Fibroblast of mammary gland (primary cell): ENCODE results near the gene JAKMIP1.
"Not testable (repeated sequence)": the region's sequence is repeated elsewhere in the genome, so short reads cannot be mapped to it uniquely, and the experiment has no call there.

Experiments used
- DNase-seq: peaks from one replicate; pipeline ENCODE4 v3.0.0-alpha.2; 2010; ENCODE audit warnings: low read depth
- H3K4me3 ChIP-seq: 2 replicates; pipeline ENCODE4 v1.5.1; 2011; ENCODE audit warnings: low read depth, mild to moderate bottlenecking, low read length, moderate library complexity; ENCODE audit not compliant: control insufficient read depth
- TF ChIP-seq, protein P1 (sequence below): conservative IDR thresholded peaks from 2 replicates; pipeline ENCODE4 v1.5.1; 2011; ENCODE audit warnings: low read depth, low read length, inconsistent platforms; ENCODE audit not compliant: control insufficient read depth, insufficient read depth

The JAKMIP1 gene

GRCh38 chr4:6142511-6142910 lies 57.8 kb downstream of the JAKMIP1 start:
- no peak overlapping the region for H3K4me3 ChIP-seq
- DNase-seq: no peak
- TF ChIP-seq, protein P1, sequence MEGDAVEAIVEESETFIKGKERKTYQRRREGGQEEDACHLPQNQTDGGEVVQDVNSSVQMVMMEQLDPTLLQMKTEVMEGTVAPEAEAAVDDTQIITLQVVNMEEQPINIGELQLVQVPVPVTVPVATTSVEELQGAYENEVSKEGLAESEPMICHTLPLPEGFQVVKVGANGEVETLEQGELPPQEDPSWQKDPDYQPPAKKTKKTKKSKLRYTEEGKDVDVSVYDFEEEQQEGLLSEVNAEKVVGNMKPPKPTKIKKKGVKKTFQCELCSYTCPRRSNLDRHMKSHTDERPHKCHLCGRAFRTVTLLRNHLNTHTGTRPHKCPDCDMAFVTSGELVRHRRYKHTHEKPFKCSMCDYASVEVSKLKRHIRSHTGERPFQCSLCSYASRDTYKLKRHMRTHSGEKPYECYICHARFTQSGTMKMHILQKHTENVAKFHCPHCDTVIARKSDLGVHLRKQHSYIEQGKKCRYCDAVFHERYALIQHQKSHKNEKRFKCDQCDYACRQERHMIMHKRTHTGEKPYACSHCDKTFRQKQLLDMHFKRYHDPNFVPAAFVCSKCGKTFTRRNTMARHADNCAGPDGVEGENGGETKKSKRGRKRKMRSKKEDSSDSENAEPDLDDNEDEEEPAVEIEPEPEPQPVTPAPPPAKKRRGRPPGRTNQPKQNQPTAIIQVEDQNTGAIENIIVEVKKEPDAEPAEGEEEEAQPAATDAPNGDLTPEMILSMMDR: no peak

DNA sequence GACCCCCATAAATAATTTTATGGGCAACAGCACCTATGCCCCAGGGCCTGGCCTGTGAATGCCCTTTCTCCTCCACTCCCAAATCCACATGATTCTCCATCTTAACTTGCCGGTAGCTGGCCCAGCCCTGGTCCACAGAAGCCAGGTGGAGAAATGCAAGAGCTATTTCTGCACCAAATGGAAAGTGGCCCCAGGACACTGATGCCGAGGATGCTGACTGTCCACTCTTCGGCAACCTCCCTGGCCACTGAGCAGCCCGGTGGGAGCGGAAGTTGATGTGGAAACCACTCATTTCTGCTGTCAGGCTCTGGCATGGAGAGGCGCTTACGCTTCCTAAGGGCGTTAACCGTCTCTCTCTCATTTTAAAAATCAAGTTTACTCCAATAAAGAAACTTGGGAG lies 58.8 kb downstream of the JAKMIP1 start:
- TF ChIP-seq, protein P1: no peak
- no peak for DNase-seq

DNA sequence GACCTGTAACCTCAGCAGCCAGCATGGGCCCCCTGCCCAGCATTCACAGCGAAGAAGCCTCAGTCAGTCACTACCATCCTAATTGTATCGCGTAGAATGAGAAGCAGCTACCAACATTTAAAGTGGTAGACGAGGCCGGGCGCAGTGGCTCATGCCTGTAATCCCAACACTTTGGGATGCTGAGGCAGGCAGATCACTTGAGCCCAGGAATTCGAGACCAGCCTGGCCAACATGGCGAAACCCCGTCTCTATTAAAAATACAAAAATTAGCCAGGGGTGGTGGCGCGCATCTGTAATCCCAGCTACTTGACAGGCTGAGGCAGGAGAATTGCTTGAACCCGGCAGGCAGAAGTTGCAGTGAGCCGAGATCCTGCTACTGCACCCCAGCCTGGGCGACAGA lies 59.3 kb downstream of the JAKMIP1 start:
- not testable (repeated sequence) for DNase-seq, H3K4me3 ChIP-seq

More for the DNA sequence above, 58.8 kb downstream of the JAKMIP1 start:
- no peak overlapping the region for H3K4me3 ChIP-seq

DNA sequence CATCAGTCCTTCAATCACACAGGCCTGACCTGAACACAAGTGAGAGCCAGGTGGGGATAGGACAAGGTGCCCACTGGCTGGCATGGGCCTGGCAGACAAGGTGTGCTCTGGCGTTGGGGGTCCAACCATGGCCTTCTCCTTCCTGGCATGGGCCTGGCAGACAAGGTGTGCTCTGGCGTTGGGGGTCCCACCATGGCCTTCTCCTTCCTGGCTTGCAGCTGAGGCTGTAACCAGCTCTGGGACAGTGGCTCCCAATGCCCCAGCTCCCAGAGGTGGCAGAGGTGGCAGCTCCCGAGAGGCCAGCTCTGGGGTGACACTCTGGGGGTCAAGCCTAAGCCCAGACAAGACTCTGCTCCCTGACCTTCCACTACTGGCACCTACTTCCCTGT lies 62.6 kb downstream of the JAKMIP1 start:
- TF ChIP-seq, protein P1: no peak
- no peak for DNase-seq

GRCh38 chr4:6137027-6137746 lies 63.2 kb downstream of the JAKMIP1 start:
- DNase-seq: no peak
- TF ChIP-seq, protein P1: no peak
- no peak overlapping the region for H3K4me3 ChIP-seq

More for the DNA sequence above, 62.6 kb downstream of the JAKMIP1 start:
- H3K4me3 ChIP-seq: no peak overlapping the region

DNA sequence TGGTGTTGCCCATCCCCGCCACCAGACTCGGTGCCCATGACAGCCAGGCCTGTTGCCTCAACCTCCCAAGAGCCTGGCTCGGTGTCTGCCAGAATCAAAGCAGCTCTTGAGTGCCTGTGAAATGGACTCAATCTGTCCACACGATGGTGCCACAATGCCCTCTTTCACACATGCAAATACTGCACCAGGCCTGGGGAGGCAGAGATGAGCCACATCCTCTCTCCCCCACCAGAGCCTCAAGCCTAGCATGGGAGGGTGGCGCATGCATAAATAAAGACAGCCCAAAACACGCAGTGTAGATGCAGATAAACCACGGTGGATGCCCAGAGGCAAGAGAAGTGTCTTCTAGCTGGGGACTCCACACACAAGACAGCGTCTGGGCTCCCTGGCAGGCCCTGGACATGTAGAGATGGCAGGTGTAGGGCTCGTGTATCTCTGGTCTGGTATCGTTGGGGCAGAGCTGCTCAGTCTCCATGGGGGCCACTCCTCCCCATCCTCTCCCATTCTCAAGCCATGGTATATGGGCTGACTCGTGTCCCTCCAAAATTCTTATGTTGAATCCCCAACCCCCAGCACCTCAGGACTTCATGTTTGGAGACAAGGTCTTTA lies 65.6 kb downstream of the JAKMIP1 start:
- H3K4me3 ChIP-seq: no peak overlapping the region
- no peak for DNase-seq
- TF ChIP-seq, protein P1: no peak

- TF ChIP-seq, protein P1: no peak
- H3K4me3 ChIP-seq: no peak overlapping the region
- DNase-seq: no peak
Observed at GRCh38 chr4:6132716-6133115, 67.6 kb downstream of the JAKMIP1 start.
